Measurements from ENCODE around the gene DEAF1. TPM values are rescaled to one million over a fixed set of nuclear protein-coding genes. Genes with fewer than 3 reads are reported as not detected.

The DEAF1 gene
- total and polyA plus RNA-seq, 10 of the 15 experiments (the other 5 are each of a cell fraction or from before 2014, with no cell fraction given): 0.68 to 51.3 (median 25.9) TPM

DNA sequence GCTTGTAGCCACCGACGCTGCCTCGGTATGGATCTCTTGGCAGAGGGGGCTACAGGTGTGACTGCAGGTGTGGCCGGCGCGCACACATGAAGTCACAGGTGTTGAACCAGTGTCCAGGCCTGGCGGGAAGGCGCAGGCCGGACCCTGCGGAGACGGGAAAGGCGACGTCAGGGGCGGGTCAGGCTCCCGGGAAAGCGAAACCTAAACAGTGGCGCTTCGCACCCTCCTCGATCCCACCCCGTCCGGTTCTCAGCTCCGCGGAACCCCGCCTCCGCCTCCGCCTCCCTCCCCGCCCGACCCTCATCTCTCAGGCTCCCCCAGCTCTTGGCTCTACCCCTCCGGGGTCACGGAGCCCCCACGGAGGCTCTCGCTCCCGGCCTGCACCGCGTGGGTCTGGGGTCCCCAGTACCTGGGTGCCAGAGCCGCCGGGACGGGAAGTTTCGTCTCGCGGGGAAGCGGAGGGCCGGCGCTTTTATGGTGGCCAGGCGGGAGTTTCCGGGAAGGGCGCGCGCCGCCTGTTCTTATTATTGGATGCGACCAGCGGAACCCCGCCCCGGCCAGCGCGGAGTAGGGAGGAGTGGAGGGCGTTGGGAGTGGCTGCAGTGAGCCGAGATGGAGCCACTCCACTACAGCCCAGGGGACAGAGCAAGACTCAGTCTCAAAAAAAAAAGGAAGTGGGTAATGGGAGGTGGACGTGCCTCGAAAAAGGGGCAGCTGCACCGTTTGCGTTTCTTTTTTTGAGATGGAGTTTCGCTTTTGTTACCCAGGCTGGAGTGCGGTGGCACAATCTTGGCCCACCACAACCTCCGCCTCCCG is 79.3 kb downstream of the DEAF1 start, which contains the start of gene IRF7 (continued):
- TF ChIP-seq, protein P1, sequence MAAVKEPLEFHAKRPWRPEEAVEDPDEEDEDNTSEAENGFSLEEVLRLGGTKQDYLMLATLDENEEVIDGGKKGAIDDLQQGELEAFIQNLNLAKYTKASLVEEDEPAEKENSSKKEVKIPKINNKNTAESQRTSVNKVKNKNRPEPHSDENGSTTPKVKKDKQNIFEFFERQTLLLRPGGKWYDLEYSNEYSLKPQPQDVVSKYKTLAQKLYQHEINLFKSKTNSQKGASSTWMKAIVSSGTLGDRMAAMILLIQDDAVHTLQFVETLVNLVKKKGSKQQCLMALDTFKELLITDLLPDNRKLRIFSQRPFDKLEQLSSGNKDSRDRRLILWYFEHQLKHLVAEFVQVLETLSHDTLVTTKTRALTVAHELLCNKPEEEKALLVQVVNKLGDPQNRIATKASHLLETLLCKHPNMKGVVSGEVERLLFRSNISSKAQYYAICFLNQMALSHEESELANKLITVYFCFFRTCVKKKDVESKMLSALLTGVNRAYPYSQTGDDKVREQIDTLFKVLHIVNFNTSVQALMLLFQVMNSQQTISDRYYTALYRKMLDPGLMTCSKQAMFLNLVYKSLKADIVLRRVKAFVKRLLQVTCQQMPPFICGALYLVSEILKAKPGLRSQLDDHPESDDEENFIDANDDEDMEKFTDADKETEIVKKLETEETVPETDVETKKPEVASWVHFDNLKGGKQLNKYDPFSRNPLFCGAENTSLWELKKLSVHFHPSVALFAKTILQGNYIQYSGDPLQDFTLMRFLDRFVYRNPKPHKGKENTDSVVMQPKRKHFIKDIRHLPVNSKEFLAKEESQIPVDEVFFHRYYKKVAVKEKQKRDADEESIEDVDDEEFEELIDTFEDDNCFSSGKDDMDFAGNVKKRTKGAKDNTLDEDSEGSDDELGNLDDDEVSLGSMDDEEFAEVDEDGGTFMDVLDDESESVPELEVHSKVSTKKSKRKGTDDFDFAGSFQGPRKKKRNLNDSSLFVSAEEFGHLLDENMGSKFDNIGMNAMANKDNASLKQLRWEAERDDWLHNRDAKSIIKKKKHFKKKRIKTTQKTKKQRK (IDR thresholded peaks at IDR 0.05; ENCODE audit: low read depth, low read length): no peak
- no peak; the same call in 1 of the 2 replicates for TF ChIP-seq TARDBP (IDR thresholded peaks at IDR 0.05; ENCODE audit: borderline replicate concordance)
- no peak for TF ChIP-seq CHD4 (IDR thresholded peaks at IDR 0.05)
- no peak for TF ChIP-seq STAT1 (conservative IDR thresholded peaks at IDR 0.05)
- peak; percentile 53 to 86; a peak in 3 of 4 replicates for TF ChIP-seq SRF (IDR thresholded peaks at IDR 0.05; ENCODE audit: low read depth in 2 of 2, low read length in 2 of 2)
- no peak for TF ChIP-seq SREBF2 (IDR thresholded peaks at IDR 0.05; ENCODE audit: low read length)
- TF ChIP-seq IKZF1 (conservative IDR thresholded peaks at IDR 0.05): peak; percentile 75
- TF ChIP-seq FOXM1 (IDR thresholded peaks at IDR 0.05; ENCODE audit: low read depth, low read length): no peak; the same call in 1 of the 2 replicates
- TF ChIP-seq MYB (IDR thresholded peaks at IDR 0.05; ENCODE audit: borderline replicate concordance, low read depth, low read length): 0 out of 2 replicates have a peak, but pooled peaks have one; percentile 24
- TF ChIP-seq, protein P2, sequence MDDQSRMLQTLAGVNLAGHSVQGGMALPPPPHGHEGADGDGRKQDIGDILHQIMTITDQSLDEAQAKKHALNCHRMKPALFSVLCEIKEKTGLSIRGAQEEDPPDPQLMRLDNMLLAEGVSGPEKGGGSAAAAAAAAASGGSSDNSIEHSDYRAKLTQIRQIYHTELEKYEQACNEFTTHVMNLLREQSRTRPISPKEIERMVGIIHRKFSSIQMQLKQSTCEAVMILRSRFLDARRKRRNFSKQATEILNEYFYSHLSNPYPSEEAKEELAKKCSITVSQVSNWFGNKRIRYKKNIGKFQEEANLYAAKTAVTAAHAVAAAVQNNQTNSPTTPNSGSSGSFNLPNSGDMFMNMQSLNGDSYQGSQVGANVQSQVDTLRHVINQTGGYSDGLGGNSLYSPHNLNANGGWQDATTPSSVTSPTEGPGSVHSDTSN (IDR thresholded peaks at IDR 0.05; ENCODE audit: insufficient replicate concordance, low read depth, low read length): peak; percentile 4
- TF ChIP-seq RAD51 (IDR thresholded peaks at IDR 0.05): no peak
- peak; percentile 35; the same call in 1 of the 2 replicates for TF ChIP-seq GATAD2B (conservative IDR thresholded peaks at IDR 0.05; ENCODE audit: low read depth)
- peak; percentile 98 for TF ChIP-seq POLR2AphosphoS2 (IDR thresholded peaks at IDR 0.05; ENCODE audit: low read depth, low read length)
- peak; percentile 47; the same call in 1 of the 2 replicates for TF ChIP-seq CREM (IDR thresholded peaks at IDR 0.05; ENCODE audit: low read depth)
- TF ChIP-seq NFYA (IDR thresholded peaks at IDR 0.05; ENCODE audit: borderline replicate concordance, low read depth, low read length): no peak

Data from GM12878 (cell line).